HepG2 (cell line): ENCODE data around the gene MTFP1. TPM values are rescaled to one million over a fixed set of nuclear protein-coding genes. Genes with fewer than 3 reads are reported as not detected.

Source experiments
- ATAC-seq: fragments of 200-7000 bp; cut with Tn5 transposase; 3 replicates; pipeline ENCODE4 v1.9.1; 2020; ENCODE audit warnings: mild to moderate bottlenecking, moderate library complexity
- BruUV-seq: library from RNA; stranded (reverse); fragments of 400-500 nt; replicated peaks from 2 replicates; lab custom pipeline; 2021; lab: Mats Ljungman, UMichigan
- CTCF ChIA-PET: fragments of 300-600 bp; formaldehyde crosslinking; extraction: SDS; loops from one replicate; lab custom pipeline; 2021; ENCODE audit warnings: low total read pairs, inconsistent platforms, low intra/inter-chr PET ratio; lab: Yijun Ruan, JAX
- POLR2A ChIA-PET: fragments of 350-600 bp; sonication (Branson Sonifier 250); formaldehyde crosslinking; loops from one replicate; lab custom pipeline; 2020; ENCODE audit warnings: antibody characterized with exemption, inconsistent platforms; lab: Yijun Ruan, JAX
- DNase-seq: peaks from one replicate; pipeline ENCODE4 v3.0.0-alpha.2; 2015; ENCODE audit warnings: low spot score
- FAIRE-seq: peaks from 3 replicates; lab custom pipeline; 2011; peaks lifted over from hg19 to GRCh38; lab: Jason Lieb, UNC
- H2AFZ ChIP-seq: one replicate; pipeline ENCODE4 v1.6.1; 2011; ENCODE audit warnings: low read length, inconsistent platforms
- H3K27ac ChIP-seq: fragments of 300-600 bp; 3 replicates; pipeline ENCODE4 v1.8.0; 2011; ENCODE audit warnings: mixed run types, mild to moderate bottlenecking, mixed read lengths, low read length, inconsistent platforms; ENCODE audit not compliant: insufficient read depth; ENCODE audit errors: extremely low read length
- H3K27me3 ChIP-seq, 2 experiments: fragments of 200-600 bp in 1 of 2; 2 replicates in 1 of 2; 3 replicates in 1 of 2; pipeline versions ENCODE4 v1.6.0 to v1.8.0; 2011; ENCODE audit warnings: low read length in 2 of 2, mild to moderate bottlenecking in 2 of 2, moderate library complexity in 2 of 2, inconsistent platforms in 1 of 2; ENCODE audit not compliant: insufficient read depth in 2 of 2, control insufficient read depth in 1 of 2
- H3K36me3 ChIP-seq, 2 experiments: fragments of 200-600 bp in 1 of 2; replicated peaks in 1 of 2; 2 replicates in 1 of 2; 3 replicates in 1 of 2; pipeline versions ENCODE4 v1.5.1 to v1.8.0; 2011; ENCODE audit warnings: low read length in 2 of 2, inconsistent platforms in 1 of 2; ENCODE audit not compliant: insufficient read depth in 2 of 2, control insufficient read depth in 1 of 2
- H3K4me1 ChIP-seq: 2 replicates; pipeline ENCODE4 v1.5.1; 2012; ENCODE audit warnings: low read length, inconsistent platforms; ENCODE audit not compliant: insufficient read depth
- H3K4me2 ChIP-seq: 2 replicates; pipeline ENCODE4 v1.6.0; 2011; ENCODE audit warnings: low read depth, low read length, inconsistent platforms
- H3K4me3 ChIP-seq, 3 experiments: fragments of 200-600 bp in 1 of 3; sonication (generic), shearing (Covaris generic) in 1 of 3; replicated peaks in 1 of 3; 2 replicates each; pipeline ENCODE4 v1.5.1; 2011 to 2016; ENCODE audit warnings: low read length in 3 of 3, inconsistent platforms in 2 of 3, low read depth in 2 of 3, mild to moderate bottlenecking in 2 of 3, control low read depth in 1 of 3, mixed read lengths in 1 of 3; ENCODE audit not compliant: insufficient read depth in 1 of 3
- H3K79me2 ChIP-seq: one replicate; pipeline ENCODE4 v1.6.1; 2011; ENCODE audit warnings: low read length, inconsistent platforms; ENCODE audit not compliant: insufficient read depth
- H3K9ac ChIP-seq: 2 replicates; pipeline ENCODE4 v1.6.0; 2011; ENCODE audit warnings: mild to moderate bottlenecking, low read depth, low read length, inconsistent platforms; ENCODE audit not compliant: insufficient read depth
- H3K9me3 ChIP-seq: 2 replicates; pipeline ENCODE4 v1.5.1; 2012; ENCODE audit warnings: mild to moderate bottlenecking, low read length
- H4K20me1 ChIP-seq: 2 replicates; pipeline ENCODE4 v1.6.0; 2011; ENCODE audit warnings: inconsistent platforms, mild to moderate bottlenecking, low read length, moderate library complexity; ENCODE audit not compliant: insufficient read depth
- ARID3A ChIP-seq: IDR thresholded peaks from 2 replicates; pipeline ENCODE4 v1.6.1; 2012; ENCODE audit warnings: low read depth, low read length, improper control_type of control experiment
- ETS1 ChIP-seq: sonication (generic); formaldehyde crosslinking; IDR thresholded peaks from 2 replicates; pipeline ENCODE4 v1.4.0; 2020; ENCODE audit warnings: missing genetic modification reagents
- ETV5 ChIP-seq: IDR thresholded peaks from 2 replicates; pipeline ENCODE4 v1.6.1; 2018; ENCODE audit warnings: missing biosample characterization, missing genetic modification reagents, inconsistent platforms, borderline replicate concordance
- ETV6 ChIP-seq: sonication (generic); formaldehyde crosslinking; conservative IDR thresholded peaks from 2 replicates; pipeline ENCODE4 v1.4.0; 2020; ENCODE audit warnings: missing genetic modification reagents
- KAT2B ChIP-seq: fragments of 150-350 bp; IDR thresholded peaks from 2 replicates; pipeline ENCODE4 v1.6.1; 2014; ENCODE audit warnings: low read depth, low read length, borderline replicate concordance
- KDM3A ChIP-seq: IDR thresholded peaks from 2 replicates; pipeline ENCODE4 v1.6.1; 2018; ENCODE audit warnings: low read depth, missing compliant biosample characterization
- KLF6 ChIP-seq: IDR thresholded peaks from 2 replicates; pipeline ENCODE4 v1.8.0; 2016; ENCODE audit warnings: missing biosample characterization, missing genetic modification reagents
- PHF21A ChIP-seq: sonication (generic); formaldehyde crosslinking; IDR thresholded peaks from 2 replicates; pipeline ENCODE4 v1.5.0; 2020; ENCODE audit warnings: mild to moderate bottlenecking, missing genetic modification reagents
- SIN3B ChIP-seq: fragments of 150-350 bp; IDR thresholded peaks from 2 replicates; pipeline ENCODE4 v1.6.1; 2014; ENCODE audit warnings: low read length
- SMC3 ChIP-seq: IDR thresholded peaks from 2 replicates; pipeline ENCODE4 v1.6.1; 2011; ENCODE audit warnings: low read length, improper control_type of control experiment
- SP140L ChIP-seq: sonication (generic); formaldehyde crosslinking; IDR thresholded peaks from 2 replicates; pipeline ENCODE4 v1.4.0; 2020; ENCODE audit warnings: missing genetic modification reagents, borderline replicate concordance
- SP5 ChIP-seq: IDR thresholded peaks from 2 replicates; pipeline ENCODE4 v1.6.1; 2016; ENCODE audit warnings: low read depth, borderline replicate concordance
- STAT6 ChIP-seq: sonication (generic); formaldehyde crosslinking; IDR thresholded peaks from 2 replicates; pipeline ENCODE4 v1.4.0; 2020; ENCODE audit warnings: missing genetic modification reagents, mild to moderate bottlenecking, borderline replicate concordance
- TEF ChIP-seq: sonication (generic); formaldehyde crosslinking; IDR thresholded peaks from 2 replicates; pipeline ENCODE4 v1.5.0; 2020; ENCODE audit warnings: missing genetic modification reagents
- TOPORS ChIP-seq: sonication (generic); formaldehyde crosslinking; IDR thresholded peaks from 2 replicates; pipeline ENCODE4 v1.8.0; 2023; ENCODE audit warnings: mild to moderate bottlenecking, missing genetic modification reagents
- U2AF1 ChIP-seq: fragments of 200-400 bp; formaldehyde crosslinking; optimal IDR thresholded peaks from 2 replicates; pipeline ENCODE3; 2017; ENCODE audit warnings: mild to moderate bottlenecking, low read depth, low read length
- ZNF234 ChIP-seq: sonication (generic); formaldehyde crosslinking; conservative IDR thresholded peaks from 2 replicates; pipeline ENCODE4 v1.5.1; 2020; ENCODE audit warnings: mild to moderate bottlenecking, missing genetic modification reagents
- ZNF235 ChIP-seq: sonication (generic); formaldehyde crosslinking; IDR thresholded peaks from 2 replicates; pipeline ENCODE4 v1.8.1; 2023; ENCODE audit warnings: mild to moderate bottlenecking, missing genetic modification reagents, borderline replicate concordance
- ZNF670 ChIP-seq: sonication (generic); formaldehyde crosslinking; IDR thresholded peaks from 2 replicates; pipeline ENCODE4 v1.8.0; 2022; ENCODE audit warnings: mild to moderate bottlenecking, missing genetic modification reagents, borderline replicate concordance
- ZSCAN22 ChIP-seq: sonication (generic); formaldehyde crosslinking; IDR thresholded peaks from 2 replicates; pipeline ENCODE4 v1.4.0; 2020; ENCODE audit warnings: mild to moderate bottlenecking, missing genetic modification reagents
- WGBS: methylation state at CpG from one replicate; pipeline ENCODE4 v1.1.6; 2017; ENCODE audit warnings: low lambda C conversion rate; 5-methylcytosine and 5-hydroxymethylcytosine counted together
- in situ Hi-C: cut with HindIII; loops from 2 replicates; pipeline ENCODE4 v1.10.0; 2017; ENCODE audit warnings: low pct_unique_long_range_greater_than_20kb; ENCODE audit not compliant: extremely low pct_ligation_motif_present
- intact Hi-C: fragments of 100-400 bp; cut with micrococcal nuclease; formaldehyde crosslinking; loops from one replicate; pipeline ENCODE4 v1.10.0; 2022; ENCODE audit not compliant: unreplicated experiment
- polyA plus RNA-seq, 8 experiments: library from polyadenylated mRNA; depleted of rRNA in 3 of 8; stranded (reverse) in 7 of 8; unstranded in 1 of 8; fragments of >200 nt; fragmentation: Illumina TruSeq in 4 of 8; extraction: Trizol in 4 of 8; gene quantifications; 2 replicates each; pipeline versions ENCODE4 v1.2.1 to v1.2.3, GENCODE V29; 2011 to 2016; ENCODE audit warnings: low read depth in 4 of 8, missing spikeins in 1 of 8, mixed read lengths in 1 of 8; ENCODE audit not compliant: insufficient read depth in 1 of 8
- total RNA-seq, 5 experiments: library from RNA; depleted of rRNA; stranded (reverse); fragments of >200 nt; fragmentation: Illumina TruSeq; extraction: Trizol; gene quantifications; 2 replicates each; pipeline ENCODE4 v1.2.3, GENCODE V29; 2016; ENCODE audit warnings: low read depth in 1 of 5

The MTFP1 gene
- total and polyA plus RNA-seq, 2 of the 13 experiments (the other 11 are each of a cell fraction or from before 2014, with no cell fraction given) = 29.5 to 45.6 TPM

- no peak for TF ChIP-seq ZNF670
- TF ChIP-seq SMC3 = no peak
- TF ChIP-seq TOPORS (CRISPR knock-in tag) = no peak
Observed at GRCh38 chr22:30381264-30381663, 44.3 kb upstream of the MTFP1 start (continued).

- in situ Hi-C loops (loop anchor here (25.0 kb wide), 1 partner anchor 270 kb away; no protein-coding TSS in a partner anchor), intact Hi-C loops (no loop called here)
- peaks cover 9% of the 10 kb centered on the region for H3K4me1 ChIP-seq
- no peak overlapping the region for H2AFZ ChIP-seq
- no peaks in the 10 kb centered on the region for H3K79me2 ChIP-seq
- no peaks in the 10 kb centered on the region for H3K9me3 ChIP-seq
- H3K9ac ChIP-seq = no peak overlapping the region
- H3K27me3 ChIP-seq = no peaks in the 10 kb centered on the region
- DNase-seq (no peak), ATAC-seq (no peak), FAIRE-seq (no peak)
- H4K20me1 ChIP-seq = no peaks in the 10 kb centered on the region
- no peak overlapping the region for H3K4me2 ChIP-seq
- BruUV-seq = no TSS peak
- 96% methylated on average over 3 of the region's 5 CpGs for WGBS
- ChIA-PET CTCF (no interaction called here), POLR2A (no interaction called here)
- H3K4me3 ChIP-seq = no peak overlapping the region
- H3K36me3 ChIP-seq = no peaks in the 10 kb centered on the region; a peak in 1 of 5 replicates
- H3K27ac ChIP-seq = no peak overlapping the region
- TF ChIP-seq SP140L = no peak
- no peak for TF ChIP-seq SIN3B
- TF ChIP-seq KDM3A = no peak
- no peak for TF ChIP-seq ZNF235
- TF ChIP-seq TEF = no peak
- TF ChIP-seq ZSCAN22 = no peak
- no peak for TF ChIP-seq ETV5 (CRISPR knock-in tag)
- TF ChIP-seq ETS1 = no peak
- no peak for TF ChIP-seq KLF6 (CRISPR knock-in tag)
- TF ChIP-seq ARID3A = no peak
- no peak for TF ChIP-seq STAT6 (CRISPR knock-in tag)
- TF ChIP-seq ZNF234 (CRISPR knock-in tag) = no peak
- no peak for TF ChIP-seq U2AF1
- no peak for TF ChIP-seq PHF21A (CRISPR knock-in tag)
- no peak for TF ChIP-seq KAT2B
- no peak for TF ChIP-seq ETV6 (CRISPR knock-in tag)
- no peak for TF ChIP-seq SP5 (CRISPR knock-in tag)
Observed at GRCh38 chr22:30382340-30382739, 43.2 kb upstream of the MTFP1 start.
